Measurements from ENCODE around the gene PDE4D.

GRCh38 chr5:59729357-59729756 is 164.2 kb downstream of the PDE4D start:
- TF ChIP-seq, protein P1, sequence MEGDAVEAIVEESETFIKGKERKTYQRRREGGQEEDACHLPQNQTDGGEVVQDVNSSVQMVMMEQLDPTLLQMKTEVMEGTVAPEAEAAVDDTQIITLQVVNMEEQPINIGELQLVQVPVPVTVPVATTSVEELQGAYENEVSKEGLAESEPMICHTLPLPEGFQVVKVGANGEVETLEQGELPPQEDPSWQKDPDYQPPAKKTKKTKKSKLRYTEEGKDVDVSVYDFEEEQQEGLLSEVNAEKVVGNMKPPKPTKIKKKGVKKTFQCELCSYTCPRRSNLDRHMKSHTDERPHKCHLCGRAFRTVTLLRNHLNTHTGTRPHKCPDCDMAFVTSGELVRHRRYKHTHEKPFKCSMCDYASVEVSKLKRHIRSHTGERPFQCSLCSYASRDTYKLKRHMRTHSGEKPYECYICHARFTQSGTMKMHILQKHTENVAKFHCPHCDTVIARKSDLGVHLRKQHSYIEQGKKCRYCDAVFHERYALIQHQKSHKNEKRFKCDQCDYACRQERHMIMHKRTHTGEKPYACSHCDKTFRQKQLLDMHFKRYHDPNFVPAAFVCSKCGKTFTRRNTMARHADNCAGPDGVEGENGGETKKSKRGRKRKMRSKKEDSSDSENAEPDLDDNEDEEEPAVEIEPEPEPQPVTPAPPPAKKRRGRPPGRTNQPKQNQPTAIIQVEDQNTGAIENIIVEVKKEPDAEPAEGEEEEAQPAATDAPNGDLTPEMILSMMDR (IDR thresholded peaks at IDR 0.05): no peak
- no peak for TF ChIP-seq POLR2A (IDR thresholded peaks at IDR 0.05)
